Mesenteric fat pad (tissue), 1 donor: Measurements from ENCODE around the gene DNAJC15. TPM values are rescaled to one million over a fixed set of nuclear protein-coding genes. Genes with fewer than 3 reads are reported as not detected.
"Not testable (repeated sequence)": the region's sequence is repeated elsewhere in the genome, so short reads cannot be mapped to it uniquely, and the experiment has no call there.

Experiments used
- DNase-seq: peaks from one replicate; pipeline ENCODE4 v3.0.0-alpha.2; 2020; ENCODE audit warnings: low spot score
- total RNA-seq: library from RNA; stranded (reverse); fragmentation: NEBNext Ultra II Directional; extraction: Animal tissue kit (Norgen Biotek cat#: 25700); gene quantifications from one replicate; pipeline ENCODE4 v1.2.1, GENCODE V29; 2021
- donor health status: DM: yes; HTN: yes; CAD: no.

The DNAJC15 gene
- total RNA-seq, 1 donor from 2014 or later: 19.5 TPM

DNA sequence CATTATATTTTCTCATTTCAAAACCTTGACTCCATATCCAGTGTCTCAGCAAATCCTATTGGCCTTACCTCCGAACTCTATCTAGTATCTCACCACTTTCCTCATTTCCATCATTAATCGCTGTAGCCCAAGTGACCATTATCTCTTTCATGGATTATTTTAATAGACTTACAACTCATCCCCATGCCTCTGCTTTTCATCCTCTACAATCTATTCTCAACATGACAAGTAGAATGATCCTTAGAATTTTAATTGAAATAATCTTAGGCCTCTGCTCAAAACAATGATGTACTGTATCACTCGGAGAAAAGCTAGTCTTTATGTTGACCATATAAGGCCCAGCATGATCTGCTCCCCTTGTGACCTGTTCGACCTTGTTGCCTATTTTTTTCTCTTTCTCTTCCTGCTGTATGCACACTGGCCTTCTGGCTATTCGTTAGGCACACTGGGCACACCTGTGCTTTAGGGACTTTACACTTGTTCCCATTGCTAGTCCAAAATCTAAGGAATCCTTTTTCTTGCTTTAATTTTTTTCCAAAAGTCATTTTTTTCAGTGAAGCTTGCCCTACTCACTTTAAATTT is 21.4 kb downstream of the DNAJC15 start:
- DNase-seq: no peak

DNA sequence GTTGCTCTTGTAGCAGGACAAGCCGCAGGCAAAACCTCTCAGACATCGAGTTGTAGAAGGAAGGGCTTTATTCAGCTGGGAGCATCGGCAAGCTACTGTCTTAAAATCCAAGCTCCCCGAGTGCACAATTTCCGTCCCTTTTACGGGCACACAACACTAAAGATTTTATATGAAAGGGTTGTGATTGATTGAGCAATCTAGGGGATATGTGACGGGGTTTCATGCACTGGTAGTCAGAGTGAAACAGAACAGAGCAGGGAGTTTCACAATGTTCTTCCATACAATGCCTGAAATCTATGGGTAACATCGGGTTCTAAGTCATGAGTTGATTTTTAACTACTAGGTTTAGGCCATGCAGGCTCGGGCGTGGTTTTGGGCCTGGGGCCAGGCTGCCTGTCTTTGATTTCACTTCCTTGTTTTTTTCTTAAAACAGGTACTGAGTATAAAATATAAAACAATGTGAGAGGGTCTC is 22.0 kb downstream of the DNAJC15 start:
- not testable (repeated sequence) for DNase-seq

DNA sequence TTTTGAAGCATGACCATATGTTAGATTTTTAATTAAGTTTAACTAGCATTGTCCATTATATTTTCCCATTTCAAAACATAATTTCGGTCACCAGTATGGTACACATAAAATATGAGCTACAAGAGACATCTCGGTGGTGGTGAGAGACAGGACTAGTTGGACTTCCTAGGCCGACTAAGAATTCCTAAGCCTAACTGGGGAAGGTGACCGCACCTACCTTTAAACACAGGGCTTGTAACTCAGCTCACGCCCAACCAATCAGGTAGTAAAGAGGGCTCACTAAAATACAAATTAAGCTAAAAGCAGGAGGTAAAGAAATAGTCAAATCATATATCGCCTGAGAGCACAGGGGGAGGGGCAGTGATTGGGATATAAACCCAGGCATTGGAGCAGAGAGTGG is 22.9 kb downstream of the DNAJC15 start:
- DNase-seq: no peak

DNA sequence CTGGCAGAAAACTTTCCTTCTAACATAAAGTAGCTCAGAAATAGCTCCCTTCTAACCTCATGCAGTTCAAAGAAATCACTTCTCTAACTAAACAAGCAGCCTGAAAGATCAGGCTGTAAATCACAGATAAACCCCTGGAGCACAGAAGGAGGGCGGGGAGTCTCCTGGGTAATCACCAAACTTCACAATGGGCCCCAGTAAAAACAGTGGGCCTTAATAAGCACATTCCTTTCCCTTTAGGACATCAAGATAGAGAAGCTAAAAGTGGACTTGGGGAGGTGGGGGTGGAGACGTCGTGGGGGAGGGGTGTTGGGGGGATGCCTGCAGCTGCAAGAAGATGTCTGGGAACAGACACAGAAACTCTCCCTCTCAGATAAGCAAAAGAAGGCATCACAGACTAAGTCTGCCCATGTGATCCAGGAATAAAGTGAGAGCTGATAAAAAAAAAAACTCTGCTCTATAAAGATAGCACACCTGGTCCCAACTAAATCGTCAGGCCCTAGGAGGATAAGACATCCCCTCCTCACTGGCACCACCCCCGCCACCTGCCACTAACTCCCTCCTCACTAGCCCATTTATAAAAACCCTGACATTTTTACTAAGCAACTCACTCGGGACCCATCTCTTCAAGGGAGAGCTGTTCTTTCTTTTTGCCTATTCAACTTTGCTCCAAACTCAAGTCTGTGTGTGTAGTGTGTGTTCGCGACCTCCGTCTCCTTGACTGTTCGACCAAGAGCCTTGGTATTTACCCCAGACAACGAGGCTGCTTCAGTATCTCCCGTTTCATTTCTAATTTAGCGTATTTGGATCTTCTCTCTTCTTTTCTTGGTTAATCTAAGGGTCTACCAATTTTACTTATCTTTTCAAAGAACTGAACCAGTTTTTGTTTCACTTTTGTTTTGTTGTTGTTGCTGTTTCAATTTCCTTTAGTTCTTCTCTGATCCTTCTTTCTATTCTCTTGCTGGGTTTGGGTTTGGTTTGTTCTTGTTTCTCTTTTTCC is 31.7 kb downstream of the DNAJC15 start:
- no peak for DNase-seq

DNA sequence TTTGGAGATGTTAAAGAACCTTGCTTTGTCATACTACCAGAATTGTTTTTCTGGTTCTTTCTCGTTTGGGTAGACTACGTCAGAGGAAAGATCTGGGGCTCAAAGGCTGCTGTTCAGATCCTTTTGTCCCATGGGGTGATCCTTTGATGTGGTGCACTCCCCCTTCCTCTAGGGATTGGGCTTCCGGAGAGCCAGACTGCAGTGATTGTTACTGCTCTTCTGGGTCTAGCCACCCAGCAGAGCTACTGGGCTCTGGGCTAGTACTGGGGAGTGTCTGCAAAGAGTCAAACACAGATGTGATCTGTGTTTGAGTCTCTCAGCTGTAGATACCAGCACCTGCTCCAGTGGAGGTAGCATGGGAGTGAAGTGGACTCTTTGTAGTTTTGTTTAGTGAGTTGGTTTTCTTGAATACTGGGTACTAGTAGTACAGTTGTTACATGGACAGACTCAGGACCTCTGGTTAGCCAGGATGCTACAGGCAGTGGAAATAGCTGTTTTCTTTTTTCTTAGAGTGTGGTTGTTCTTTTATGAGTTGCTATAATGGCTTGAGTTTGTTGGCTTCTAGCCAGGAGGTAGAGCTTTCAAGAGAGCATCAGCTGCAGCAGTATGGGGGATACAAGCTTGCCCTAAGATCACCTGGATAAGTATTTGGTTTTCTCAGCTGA is 34.4 kb downstream of the DNAJC15 start:
- no peak for DNase-seq

DNA sequence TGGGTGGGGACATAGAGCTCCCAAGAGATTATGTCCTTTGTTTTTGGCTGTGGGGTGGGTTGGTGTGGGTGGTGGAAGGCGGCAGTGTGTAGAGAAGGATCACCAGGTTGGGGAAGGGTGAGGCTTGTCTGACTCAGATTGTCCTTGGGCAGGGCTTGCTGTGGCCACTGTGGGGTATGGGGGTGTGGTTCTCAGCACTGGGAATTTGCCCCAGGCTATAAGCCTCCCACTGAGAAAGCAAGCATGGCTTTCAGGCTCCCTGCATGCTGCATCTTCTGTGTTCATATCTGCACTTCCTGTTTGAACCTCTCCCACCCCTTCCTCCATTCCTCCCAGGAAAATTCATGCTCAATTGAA is 34.9 kb downstream of the DNAJC15 start:
- no peak for DNase-seq

DNA sequence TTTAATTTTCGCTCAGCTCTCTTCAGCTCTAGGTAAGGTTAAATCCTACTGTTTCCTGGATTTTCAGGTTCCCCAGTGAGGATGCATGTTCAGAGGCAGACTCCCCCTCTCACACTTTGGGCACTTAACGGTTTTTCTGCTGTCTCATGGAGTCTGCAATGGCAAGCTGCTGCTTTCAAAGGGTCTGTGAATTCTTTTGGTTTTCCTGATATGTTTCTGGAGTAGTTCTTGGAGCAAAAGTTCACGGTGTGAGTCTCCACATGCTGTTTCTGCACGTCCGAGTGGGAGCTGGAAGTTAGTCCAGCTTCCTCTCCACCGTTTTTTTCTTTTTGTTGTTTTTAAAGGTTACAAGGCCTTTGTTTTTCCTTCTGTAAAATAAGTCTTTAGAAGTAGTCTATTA is 35.4 kb downstream of the DNAJC15 start:
- no peak for DNase-seq

DNA sequence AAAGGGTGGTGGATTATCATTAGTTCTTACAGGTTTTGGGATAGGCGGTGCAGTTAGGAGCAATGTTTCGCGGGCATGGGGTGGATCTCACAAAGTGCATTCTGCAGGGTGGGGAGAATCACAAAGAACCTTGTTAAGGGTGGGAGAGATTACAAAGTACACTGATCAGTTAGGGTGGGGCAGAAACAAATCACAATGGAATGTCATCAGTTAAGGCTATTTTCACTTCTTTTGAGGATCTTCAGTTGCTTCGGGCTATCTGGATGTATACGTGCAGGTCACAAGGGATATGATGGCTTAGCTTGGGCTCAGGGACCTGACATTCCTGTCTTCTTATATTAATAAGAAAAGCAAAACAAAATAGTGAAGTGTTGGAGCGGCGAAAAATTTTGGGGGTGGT is 36.4 kb downstream of the DNAJC15 start:
- DNase-seq: not testable (repeated sequence)

DNA sequence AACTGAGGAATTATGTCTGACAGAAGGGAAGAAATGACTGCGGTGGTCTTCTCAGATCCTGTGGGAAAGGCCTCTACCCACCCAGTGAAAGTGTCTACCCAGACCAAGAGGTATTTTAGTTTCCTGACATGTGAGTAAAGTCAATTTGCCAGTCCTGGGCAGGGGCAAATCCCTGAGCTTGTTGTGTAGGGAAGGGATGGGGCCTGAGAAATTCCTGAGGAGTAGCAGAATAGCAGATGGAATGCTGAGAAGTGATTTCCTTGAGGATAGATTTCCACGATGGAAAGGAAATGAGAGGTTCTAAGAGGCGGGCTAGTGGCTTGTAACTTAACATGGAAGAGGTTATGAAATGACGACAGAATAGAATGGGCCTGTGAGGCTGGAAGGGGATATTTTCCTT is 37.4 kb downstream of the DNAJC15 start:
- DNase-seq: not testable (repeated sequence)

DNA sequence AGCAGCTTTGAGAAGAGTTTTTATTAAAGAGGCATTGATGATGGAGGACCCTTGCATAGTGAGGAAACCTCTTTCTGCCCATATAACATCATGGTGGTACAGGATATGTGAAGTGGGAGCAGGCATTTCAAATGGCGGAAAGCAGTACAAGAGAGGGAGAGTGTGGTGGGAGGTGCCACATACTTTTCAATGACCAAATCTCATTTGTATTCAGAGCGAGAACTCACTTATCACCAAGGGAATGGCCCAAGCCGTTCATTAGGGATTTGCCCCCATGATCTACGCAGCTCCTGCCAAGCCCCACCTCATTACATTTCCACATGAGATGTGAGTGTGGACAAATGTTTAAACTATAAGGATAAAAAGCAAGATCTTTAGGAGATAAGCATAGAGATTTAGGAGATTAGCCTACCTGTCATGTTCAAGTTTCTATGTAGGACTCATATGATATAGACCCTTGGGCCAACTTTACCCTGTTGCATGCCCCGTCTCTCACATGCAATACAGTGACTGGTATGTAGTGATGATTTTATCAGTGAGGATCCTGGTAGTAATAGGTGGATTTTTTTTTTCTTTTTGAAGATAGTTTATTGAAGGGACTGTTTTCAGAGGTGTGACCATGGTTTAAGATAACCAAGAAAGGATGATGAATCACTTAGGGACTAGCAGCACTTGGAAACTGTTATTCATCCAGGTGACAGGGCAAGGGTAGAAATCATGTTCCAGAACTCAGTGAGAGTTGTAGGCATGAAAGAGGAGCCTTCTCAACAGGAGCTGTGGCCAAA is 38.3 kb downstream of the DNAJC15 start:
- DNase-seq: no peak

DNA sequence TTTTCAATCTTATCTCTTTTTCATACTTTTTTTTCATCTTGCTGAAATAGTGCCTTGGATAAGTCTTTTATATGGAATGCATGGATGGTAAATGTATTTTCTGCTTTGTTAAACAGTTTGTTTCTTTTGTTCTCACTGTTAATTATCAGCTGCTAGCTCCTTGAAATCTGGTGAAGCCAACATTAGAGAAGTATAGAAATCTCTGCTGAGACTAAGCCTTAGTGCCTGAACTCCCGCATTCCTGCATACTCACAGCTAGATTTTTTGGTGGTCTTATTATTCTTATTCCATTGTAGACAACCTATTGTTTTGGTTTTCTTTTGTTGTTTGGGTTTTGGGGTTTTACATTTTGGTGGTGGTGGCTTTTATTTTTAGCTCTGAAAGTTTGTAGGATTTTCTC is 48.4 kb downstream of the DNAJC15 start:
- DNase-seq: no peak

DNA sequence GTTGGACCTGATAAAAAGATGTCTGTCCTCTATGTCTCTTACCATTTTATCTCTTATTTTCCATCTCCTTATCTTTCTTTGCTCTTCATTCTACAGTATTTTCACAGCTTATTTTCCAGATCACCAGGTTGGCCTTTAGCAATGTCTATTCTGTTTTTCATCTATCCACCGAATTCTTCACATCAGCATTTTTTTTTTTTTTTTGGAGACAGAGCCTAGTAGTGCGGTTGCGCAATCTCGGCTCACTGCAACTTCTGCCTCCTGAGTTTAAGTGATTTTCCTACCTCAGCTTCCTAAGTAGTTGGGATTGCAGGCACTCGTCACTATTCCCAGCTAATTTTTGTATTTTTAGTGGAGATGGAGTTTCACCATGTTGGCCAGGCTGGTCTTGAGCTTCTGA is 49.0 kb downstream of the DNAJC15 start:
- DNase-seq: no peak

DNA sequence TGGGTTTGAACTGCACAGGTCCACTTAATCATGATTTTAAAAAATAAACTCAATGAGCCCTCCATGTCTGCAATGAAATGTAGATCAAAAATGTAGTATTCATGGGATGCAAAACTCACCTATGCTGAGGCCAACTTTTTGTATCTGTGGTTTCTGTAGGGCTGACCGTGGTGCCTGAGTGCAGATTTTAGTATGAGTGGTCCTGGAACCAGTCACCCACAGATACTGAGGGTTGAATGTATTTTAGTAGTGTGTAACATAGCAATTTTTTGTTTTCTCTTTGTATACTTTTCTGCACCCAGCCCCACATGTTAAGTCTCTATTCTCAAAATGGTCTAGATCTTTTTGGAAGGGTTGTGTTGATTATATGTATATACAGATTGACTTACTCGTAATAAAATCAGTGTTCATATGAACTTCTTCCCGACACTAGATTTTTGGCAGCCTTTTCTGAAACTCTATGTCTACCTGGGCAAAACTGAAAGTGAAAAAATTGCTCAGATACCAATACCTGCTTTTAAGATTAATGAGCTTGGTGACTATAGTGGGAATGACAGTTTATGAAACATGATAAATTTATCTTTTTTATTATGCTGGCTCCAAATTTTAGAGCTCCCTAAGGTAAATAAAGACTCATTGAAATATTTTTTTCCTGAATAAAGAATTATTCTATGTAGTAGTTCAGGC is 51.6 kb downstream of the DNAJC15 start:
- DNase-seq: no peak

DNA sequence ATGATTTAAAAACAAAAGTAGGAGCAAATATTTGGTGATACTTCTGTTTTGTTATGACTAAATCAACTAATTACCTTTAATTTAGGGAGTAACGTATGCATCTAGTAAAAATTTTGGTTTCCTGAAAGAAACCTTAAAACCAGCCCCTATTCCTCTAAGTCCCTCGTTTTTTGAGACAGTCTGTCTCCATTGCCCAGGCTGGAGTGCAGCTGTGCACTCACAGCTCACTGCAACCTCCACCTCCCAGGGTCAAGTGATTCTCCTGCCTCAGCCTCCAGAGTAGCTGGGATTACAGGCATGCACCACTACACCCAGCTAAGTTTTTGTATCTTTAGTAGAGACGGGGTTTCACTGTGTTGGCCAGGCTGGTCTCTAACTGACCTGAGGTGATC is 52.1 kb downstream of the DNAJC15 start:
- DNase-seq: not testable (repeated sequence)

DNA sequence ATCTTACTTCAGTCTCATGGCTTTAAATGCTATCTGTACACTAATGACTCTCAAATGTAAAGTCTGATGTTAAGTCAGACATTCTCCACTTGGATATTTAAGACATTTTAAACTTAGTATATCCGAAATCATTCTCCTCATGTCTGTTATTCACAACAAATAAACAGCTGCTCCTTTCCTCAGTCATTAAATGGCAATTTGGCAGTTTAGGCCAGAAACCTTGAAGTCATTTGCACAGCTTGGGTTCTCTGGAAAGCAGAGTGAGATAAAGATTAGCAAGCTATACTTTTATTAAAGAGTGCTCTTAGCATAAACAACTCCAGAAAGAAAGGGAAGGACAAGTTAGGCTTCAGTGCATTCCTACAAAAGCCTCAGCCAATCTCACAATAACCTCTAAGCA is 53.7 kb downstream of the DNAJC15 start:
- no peak for DNase-seq

DNA sequence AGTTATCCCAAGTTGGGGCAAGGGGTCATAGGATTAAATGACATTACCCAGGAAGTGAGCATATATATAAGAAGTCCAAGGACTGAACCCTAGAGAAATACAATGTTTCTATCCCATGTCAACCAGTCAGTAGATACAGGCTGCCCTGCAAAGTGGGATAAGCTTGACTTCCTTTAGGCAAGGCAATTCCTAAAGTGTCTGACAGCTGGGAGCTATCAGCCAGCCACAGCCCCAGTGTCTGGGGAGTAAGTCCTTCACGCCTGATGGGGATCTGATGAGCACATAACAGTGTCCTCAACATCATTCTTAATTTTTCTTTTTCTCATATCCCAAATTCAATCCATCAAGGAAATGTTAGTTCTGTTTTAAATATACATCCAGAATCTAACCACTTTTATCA is 54.1 kb downstream of the DNAJC15 start:
- DNase-seq: no peak

DNA sequence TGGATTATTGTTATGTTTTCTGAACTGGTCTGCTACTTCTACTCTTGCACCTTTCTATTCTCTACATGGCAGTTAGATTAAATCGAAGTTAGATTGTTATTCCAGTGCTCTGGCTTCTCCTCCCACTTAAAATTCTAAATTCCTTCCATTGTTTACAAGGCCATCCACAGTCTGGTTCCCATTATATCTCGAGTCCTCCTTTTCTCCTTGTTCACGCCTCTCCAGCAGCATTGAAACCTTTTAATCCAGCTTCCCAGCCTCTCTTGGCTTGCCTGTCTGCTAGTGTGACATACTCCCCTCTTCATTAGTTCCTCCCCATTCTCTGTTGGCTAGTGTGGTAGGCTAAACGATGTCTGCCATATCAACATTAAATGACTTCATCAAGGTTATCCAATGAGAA is 54.5 kb downstream of the DNAJC15 start:
- DNase-seq: no peak

DNA sequence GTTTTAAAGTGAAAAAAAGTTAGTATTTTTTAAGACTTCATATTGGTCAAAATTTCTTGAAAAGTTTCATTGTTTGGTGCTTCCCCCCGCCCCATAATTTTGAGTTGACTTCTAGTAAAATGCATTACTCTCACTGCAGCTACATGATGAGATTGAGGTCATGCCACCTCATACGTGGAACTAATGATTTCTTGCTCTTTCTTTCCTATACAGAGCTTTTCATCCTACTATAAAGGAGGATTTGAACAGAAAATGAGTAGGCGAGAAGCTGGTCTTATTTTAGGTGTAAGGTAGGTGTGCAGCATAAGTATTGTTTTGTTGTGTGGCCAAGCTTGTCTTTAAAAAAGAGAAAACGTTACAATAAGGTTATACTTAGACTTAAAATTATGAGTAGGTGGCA is 55.0 kb downstream of the DNAJC15 start:
- no peak for DNase-seq

DNA sequence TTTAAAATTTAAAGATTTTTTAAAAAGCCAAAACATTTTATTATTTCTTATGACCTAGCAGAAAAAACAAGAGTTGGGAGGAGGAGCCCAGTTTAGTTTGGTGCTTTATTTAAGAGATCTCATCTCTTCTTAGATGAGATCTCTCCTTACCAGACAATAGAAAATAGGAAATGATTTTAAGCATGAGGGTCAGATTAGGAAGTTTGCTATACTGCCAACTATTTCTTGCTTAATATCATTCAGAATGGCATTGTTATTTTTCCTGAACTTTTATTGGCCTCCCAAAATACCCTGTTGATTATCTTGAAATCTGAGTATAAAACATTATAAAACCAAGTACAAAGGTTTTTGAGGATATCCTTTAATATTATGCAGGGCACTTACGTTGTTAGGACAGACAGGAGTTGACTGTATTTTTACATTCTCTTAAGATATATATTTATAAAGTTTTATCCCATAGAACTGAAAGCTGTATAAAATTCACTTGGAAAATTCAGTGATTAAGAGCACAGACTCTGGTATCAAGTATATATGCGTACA is 56.1 kb downstream of the DNAJC15 start:
- no peak for DNase-seq

DNA sequence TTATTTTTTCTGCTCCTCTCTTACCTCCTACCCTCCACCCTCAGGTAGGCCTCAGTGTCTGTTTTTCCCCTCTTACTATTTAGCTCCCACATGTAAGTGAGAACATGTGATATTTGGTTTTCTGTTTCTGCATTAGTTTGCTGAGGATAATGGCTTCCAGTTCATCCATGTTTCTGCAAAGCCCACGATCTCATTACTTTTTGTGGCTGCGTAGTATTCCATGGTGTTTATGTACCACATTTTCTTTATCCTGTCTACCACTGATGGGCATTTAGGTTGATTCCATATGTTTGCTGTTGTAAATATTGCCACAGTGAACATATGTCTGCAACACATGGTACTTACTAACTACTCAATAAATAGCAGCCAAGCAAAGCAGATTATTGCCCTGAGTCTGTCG is 56.8 kb downstream of the DNAJC15 start:
- no peak for DNase-seq
